ENCODE measurements around the gene LRP4. TPM values are rescaled to one million over a fixed set of nuclear protein-coding genes. Genes with fewer than 3 reads are reported as not detected.
A peak's percentile ranks its signal among the peaks of the same experiment; 100 is the strongest.

The LRP4 gene
- total RNA-seq, 5 donors from 2014 or later (not counting 1 experiment from before 2014, with no cell fraction given) = 0.06 to 0.26 (median 0.13) TPM; not detected in 2

GRCh38 chr11:46961041-46961440, 42.7 kb upstream of the LRP4 start:
- Mint-ChIP-seq H3K9me3 (peaks cover 0 to 13% (median 4%) of the 10 kb centered on the region in 3 donors), H3K27ac (no peak overlapping the region), H3K4me3 (no peak overlapping the region), H3K36me3 (peaks cover 47% of the 10 kb centered on the region), H3K4me1 (no peaks in the 10 kb centered on the region), H3K27me3 (no peaks in the 10 kb centered on the region)
- Histone ChIP-seq H3K9me3 (no peaks in the 10 kb centered on the region), H3K36me3 (ENCODE audit: control insufficient read depth in 2 of 2, extremely low read depth in 1 of 2, insufficient read depth in 1 of 2, low read length in 1 of 2) (no peaks in the 10 kb centered on the region), H3K4me3 (ENCODE audit: control insufficient read depth in 1 of 2, extremely low read depth in 1 of 2, low read length in 1 of 2) (no peak overlapping the region), H3K27me3 (replicated peaks in 1 of 2; ENCODE audit: control insufficient read depth in 2 of 2, extremely low read depth in 1 of 2, insufficient read depth in 2 of 2, low read length in 1 of 2) (no peaks in the 10 kb centered on the region), H3K27ac (ENCODE audit: low read length) (no peak overlapping the region), H3K4me1 (ENCODE audit: control insufficient read depth in 1 of 2, extremely low read depth in 1 of 2, insufficient read depth in 2 of 2, low read length in 2 of 2) (no peaks in the 10 kb centered on the region)
- no peak for DNase-seq
- no peak for ATAC-seq (replicated peaks in 1 of 4)
- WGBS (ENCODE audit: insufficient coverage) = no CpG with 5 or more reads among the region's 2 CpGs
- POLR2A ChIA-PET = no interaction called here
- CTCF ChIA-PET = no interaction called here

- Mint-ChIP-seq H3K27ac (no peak overlapping the region), H3K27me3 (no peaks in the 10 kb centered on the region), H3K4me3 (no peak overlapping the region), H3K4me1 (no peaks in the 10 kb centered on the region), H3K9me3 (peaks cover 0 to 13% (median 4%) of the 10 kb centered on the region in 3 donors), H3K36me3 (peaks cover 41% of the 10 kb centered on the region)
- no CpG with 5 or more reads among the region's 1 CpG for WGBS (ENCODE audit: insufficient coverage)
- H3K4me3 ChIP-seq (ENCODE audit: control insufficient read depth in 1 of 2, extremely low read depth in 1 of 2, low read length in 1 of 2) = no peak overlapping the region
- CTCF ChIA-PET = interaction anchor here (0.7 kb wide), 2 partner anchors 70 to 416 kb away, joined by 3 to 6 read pairs; no protein-coding TSS in a partner anchor
- H3K4me1 ChIP-seq (ENCODE audit: control insufficient read depth in 1 of 2, extremely low read depth in 1 of 2, insufficient read depth in 2 of 2, low read length in 2 of 2) = no peaks in the 10 kb centered on the region
- POLR2A ChIA-PET = no interaction called here
- DNase-seq (no peak), ATAC-seq (replicated peaks in 1 of 4) (no peak)
- no peaks in the 10 kb centered on the region for H3K36me3 ChIP-seq (ENCODE audit: control insufficient read depth in 2 of 2, extremely low read depth in 1 of 2, insufficient read depth in 1 of 2, low read length in 1 of 2)
- H3K27me3 ChIP-seq (replicated peaks in 1 of 2; ENCODE audit: control insufficient read depth in 2 of 2, extremely low read depth in 1 of 2, insufficient read depth in 2 of 2, low read length in 1 of 2) = no peaks in the 10 kb centered on the region
- no peaks in the 10 kb centered on the region for H3K9me3 ChIP-seq
- no peak overlapping the region for H3K27ac ChIP-seq (ENCODE audit: low read length)
These were observed 40.4 kb upstream of the LRP4 start for GRCh38 chr11:46958777-46959176.

GRCh38 chr11:46953093-46953492, 34.7 kb upstream of the LRP4 start:
- Histone ChIP-seq H3K9me3 (no peaks in the 10 kb centered on the region), H3K27me3 (replicated peaks in 1 of 2; ENCODE audit: control insufficient read depth in 2 of 2, extremely low read depth in 1 of 2, insufficient read depth in 2 of 2, low read length in 1 of 2) (no peaks in the 10 kb centered on the region), H3K4me3 (ENCODE audit: control insufficient read depth in 1 of 2, extremely low read depth in 1 of 2, low read length in 1 of 2) (no peak overlapping the region), H3K36me3 (ENCODE audit: control insufficient read depth in 2 of 2, extremely low read depth in 1 of 2, insufficient read depth in 1 of 2, low read length in 1 of 2) (no peaks in the 10 kb centered on the region), H3K4me1 (ENCODE audit: control insufficient read depth in 1 of 2, extremely low read depth in 1 of 2, insufficient read depth in 2 of 2, low read length in 2 of 2) (peaks cover 0 to 2% of the 10 kb centered on the region in 2 experiments), H3K27ac (ENCODE audit: low read length) (no peak overlapping the region)
- Mint-ChIP-seq H3K4me1 (peaks cover 10 to 15% (median 11%) of the 10 kb centered on the region in 3 donors), H3K27me3 (no peaks in the 10 kb centered on the region), H3K36me3 (peaks cover 15% of the 10 kb centered on the region), H3K27ac (no peak overlapping the region), H3K4me3 (no peak overlapping the region), H3K9me3 (no peaks in the 10 kb centered on the region)
- ChIA-PET POLR2A (interaction anchor here in 1 of 2 donors (0.7 kb wide), 1 partner anchor 9 kb away, joined by 3 read pairs; no protein-coding TSS in a partner anchor), CTCF (no interaction called here)
- ATAC-seq (replicated peaks in 1 of 4) (no peak), DNase-seq (no peak)
- 94% methylated on average over 4 of the region's 5 CpGs for WGBS (ENCODE audit: insufficient coverage)

- no peak overlapping the region for H3K27ac ChIP-seq (ENCODE audit: low read length)
- ATAC-seq (replicated peaks in 1 of 4) (no peak), DNase-seq (no peak)
- Mint-ChIP-seq H3K4me1 (peaks cover 10 to 15% (median 11%) of the 10 kb centered on the region in 3 donors), H3K9me3 (no peaks in the 10 kb centered on the region), H3K27ac (peak overlapping the region in 1 of 2 donors; percentile 14), H3K36me3 (peaks cover 17% of the 10 kb centered on the region), H3K27me3 (no peaks in the 10 kb centered on the region), H3K4me3 (no peak overlapping the region)
- no peaks in the 10 kb centered on the region for H3K27me3 ChIP-seq (replicated peaks in 1 of 2; ENCODE audit: control insufficient read depth in 2 of 2, extremely low read depth in 1 of 2, insufficient read depth in 2 of 2, low read length in 1 of 2)
- ChIA-PET POLR2A (interaction anchor here in 1 of 2 donors (0.7 kb wide), 1 partner anchor 9 kb away, joined by 3 read pairs; no protein-coding TSS in a partner anchor), CTCF (no interaction called here)
- H3K4me3 ChIP-seq (ENCODE audit: control insufficient read depth in 1 of 2, extremely low read depth in 1 of 2, low read length in 1 of 2) = no peak overlapping the region
- no peaks in the 10 kb centered on the region for H3K9me3 ChIP-seq
- H3K4me1 ChIP-seq (ENCODE audit: control insufficient read depth in 1 of 2, extremely low read depth in 1 of 2, insufficient read depth in 2 of 2, low read length in 2 of 2) = peaks cover 0 to 2% of the 10 kb centered on the region in 2 experiments
- no peaks in the 10 kb centered on the region for H3K36me3 ChIP-seq (ENCODE audit: control insufficient read depth in 2 of 2, extremely low read depth in 1 of 2, insufficient read depth in 1 of 2, low read length in 1 of 2)
- no CpG with 5 or more reads among the region's 2 CpGs for WGBS (ENCODE audit: insufficient coverage)
These were observed 34.2 kb upstream of the LRP4 start for GRCh38 chr11:46952553-46952952.

GRCh38 chr11:46951864-46952263, 33.5 kb upstream of the LRP4 start:
- Histone ChIP-seq H3K4me3 (ENCODE audit: control insufficient read depth in 1 of 2, extremely low read depth in 1 of 2, low read length in 1 of 2) (no peak overlapping the region), H3K9me3 (no peaks in the 10 kb centered on the region), H3K27ac (ENCODE audit: low read length) (no peak overlapping the region), H3K36me3 (ENCODE audit: control insufficient read depth in 2 of 2, extremely low read depth in 1 of 2, insufficient read depth in 1 of 2, low read length in 1 of 2) (no peaks in the 10 kb centered on the region), H3K27me3 (replicated peaks in 1 of 2; ENCODE audit: control insufficient read depth in 2 of 2, extremely low read depth in 1 of 2, insufficient read depth in 2 of 2, low read length in 1 of 2) (no peaks in the 10 kb centered on the region), H3K4me1 (ENCODE audit: control insufficient read depth in 1 of 2, extremely low read depth in 1 of 2, insufficient read depth in 2 of 2, low read length in 2 of 2) (peaks cover 0 to 2% of the 10 kb centered on the region in 2 experiments)
- DNase-seq (no peak), ATAC-seq (replicated peaks in 1 of 4) (no peak)
- H3K4me3 Mint-ChIP-seq = no peak overlapping the region
- H3K27me3 Mint-ChIP-seq = no peaks in the 10 kb centered on the region
- peaks cover 17% of the 10 kb centered on the region for H3K36me3 Mint-ChIP-seq
- CTCF ChIA-PET = no interaction called here
- H3K27ac Mint-ChIP-seq = no peak overlapping the region
- H3K4me1 Mint-ChIP-seq = peaks cover 10 to 15% (median 11%) of the 10 kb centered on the region in 3 donors
- no peaks in the 10 kb centered on the region for H3K9me3 Mint-ChIP-seq
- POLR2A ChIA-PET = no interaction called here
- no CpG with 5 or more reads among the region's 1 CpG for WGBS (ENCODE audit: insufficient coverage)

GRCh38 chr11:46949297-46949696, 30.9 kb upstream of the LRP4 start:
- ChIA-PET CTCF (no interaction called here), POLR2A (no interaction called here)
- Histone ChIP-seq H3K4me1 (ENCODE audit: control insufficient read depth in 1 of 2, extremely low read depth in 1 of 2, insufficient read depth in 2 of 2, low read length in 2 of 2) (peaks cover 0 to 2% of the 10 kb centered on the region in 2 experiments), H3K27ac (ENCODE audit: low read length) (no peak overlapping the region), H3K4me3 (ENCODE audit: control insufficient read depth in 1 of 2, extremely low read depth in 1 of 2, low read length in 1 of 2) (no peak overlapping the region), H3K9me3 (no peaks in the 10 kb centered on the region), H3K36me3 (ENCODE audit: control insufficient read depth in 2 of 2, extremely low read depth in 1 of 2, insufficient read depth in 1 of 2, low read length in 1 of 2) (no peaks in the 10 kb centered on the region), H3K27me3 (replicated peaks in 1 of 2; ENCODE audit: control insufficient read depth in 2 of 2, extremely low read depth in 1 of 2, insufficient read depth in 2 of 2, low read length in 1 of 2) (no peaks in the 10 kb centered on the region)
- Mint-ChIP-seq H3K9me3 (no peaks in the 10 kb centered on the region), H3K4me3 (no peak overlapping the region), H3K27ac (no peak overlapping the region), H3K27me3 (no peaks in the 10 kb centered on the region), H3K4me1 (peaks cover 10 to 20% (median 11%) of the 10 kb centered on the region in 3 donors), H3K36me3 (peaks cover 23% of the 10 kb centered on the region)
- ATAC-seq (replicated peaks in 1 of 4) (no peak), DNase-seq (no peak)
- no CpG with 5 or more reads among the region's 1 CpG for WGBS (ENCODE audit: insufficient coverage)
